Activated T-cell treated with anti-CD3 and anti-CD28 coated beads, Interleukin-2, amount 50 U/mL, for 1 hour (primary cell): ENCODE results near the gene CNTN4.

ENCODE experiments used
- DNase-seq: peaks from one replicate; pipeline ENCODE4 v3.0.0-alpha.2; 2020

The CNTN4 gene

GRCh38 chr3:3005146-3005744 is 906.6 kb downstream of the CNTN4 start:
- no peak for DNase-seq

- DNase-seq = no peak
Measured at GRCh38 chr3:3013317-3014052, 914.8 kb downstream of the CNTN4 start.

GRCh38 chr3:3015185-3016089 is 916.8 kb downstream of the CNTN4 start:
- DNase-seq = no peak

- DNase-seq = no peak
Measured at GRCh38 chr3:3016226-3016625, 917.6 kb downstream of the CNTN4 start.

GRCh38 chr3:3020209-3020608 is 921.5 kb downstream of the CNTN4 start:
- no peak for DNase-seq

- no peak for DNase-seq
Measured at GRCh38 chr3:3023111-3023745, 924.6 kb downstream of the CNTN4 start.

GRCh38 chr3:3027976-3028567 is 929.4 kb downstream of the CNTN4 start:
- no peak for DNase-seq

GRCh38 chr3:3031326-3031725 is 932.7 kb downstream of the CNTN4 start:
- no peak for DNase-seq

GRCh38 chr3:3037156-3037555 is 938.5 kb downstream of the CNTN4 start:
- no peak for DNase-seq

- DNase-seq = no peak
Measured at GRCh38 chr3:3038201-3038991, 939.7 kb downstream of the CNTN4 start.

- no peak for DNase-seq
Measured at GRCh38 chr3:3053974-3054373, 955.3 kb downstream of the CNTN4 start.

- DNase-seq = no peak
Measured at GRCh38 chr3:3059645-3060044, 961.0 kb downstream of the CNTN4 start.

- no peak for DNase-seq
Measured at GRCh38 chr3:3064297-3064696, 965.6 kb downstream of the CNTN4 start.

GRCh38 chr3:3065876-3066275 is 967.2 kb downstream of the CNTN4 start:
- no peak for DNase-seq

- no peak for DNase-seq
Measured at GRCh38 chr3:3066378-3066777, 967.7 kb downstream of the CNTN4 start.

- no peak for DNase-seq
Measured at GRCh38 chr3:3066910-3067309, 968.2 kb downstream of the CNTN4 start.

- DNase-seq = no peak
Measured at GRCh38 chr3:3068358-3068881, 969.8 kb downstream of the CNTN4 start.

GRCh38 chr3:3069723-3070122 is 971.1 kb downstream of the CNTN4 start:
- DNase-seq = no peak

GRCh38 chr3:3071136-3071535 is 972.5 kb downstream of the CNTN4 start:
- DNase-seq = no peak

GRCh38 chr3:3074551-3075257 is 976.0 kb downstream of the CNTN4 start:
- DNase-seq = no peak

- no peak for DNase-seq
Measured at GRCh38 chr3:3080309-3080708, 981.6 kb downstream of the CNTN4 start.
